PC-9 (cell line): ENCODE results near the gene POLR2A. TPM values are rescaled to one million over a fixed set of nuclear protein-coding genes. Genes with fewer than 3 reads are reported as not detected.

ENCODE experiments used
- BruUV-seq: library from RNA; stranded (reverse); fragments of 400-500 nt; replicated peaks from 2 replicates; lab custom pipeline; 2021; lab: Mats Ljungman, UMichigan
- CTCF ChIA-PET: fragments of 300-600 bp; sonication (Branson Sonifier 250); formaldehyde crosslinking; loops from one replicate; lab custom pipeline; 2022; ENCODE audit warnings: antibody characterized with exemption; lab: Charles Lee
- POLR2A ChIA-PET: fragments of 300-600 bp; sonication (Branson Sonifier 250); formaldehyde crosslinking; loops from one replicate; lab custom pipeline; 2022; ENCODE audit warnings: antibody characterized with exemption; ENCODE audit not compliant: unreplicated experiment; lab: Charles Lee
- DNase-seq, 2 experiments: peaks; one replicate each; pipeline versions ENCODE4 v3.0.0 to v3.0.0-alpha.2; 2015 to 2022; ENCODE audit warnings: mixed read lengths in 1 of 2
- H2AFZ ChIP-seq: fragments of 200-600 bp; sonication (generic); 2 replicates; pipeline ENCODE4 v1.8.1; 2017; ENCODE audit warnings: antibody characterized with exemption
- H3F3A ChIP-seq: fragments of 200-600 bp; sonication (generic); 2 replicates; pipeline ENCODE4 v1.8.1; 2017; ENCODE audit warnings: antibody characterized with exemption, mild to moderate bottlenecking, low read depth; ENCODE audit not compliant: insufficient read depth
- H3K27ac ChIP-seq: fragments of 200-600 bp; sonication (generic); 2 replicates; pipeline ENCODE4 v1.6.1; 2016; ENCODE audit warnings: mixed run types
- H3K27me3 ChIP-seq: fragments of 200-600 bp; sonication (generic); 2 replicates; pipeline ENCODE4 v1.6.1; 2016; ENCODE audit warnings: low read depth, mixed run types; ENCODE audit not compliant: insufficient read depth
- H3K36me3 ChIP-seq: fragments of 200-600 bp; sonication (generic); 2 replicates; pipeline ENCODE4 v1.6.1; 2016; ENCODE audit warnings: low read depth, mixed run types
- H3K4me1 ChIP-seq: fragments of 200-600 bp; sonication (generic); replicated peaks from 2 replicates; pipeline ENCODE4 v1.6.1; 2016; ENCODE audit warnings: mixed run types; ENCODE audit not compliant: insufficient read depth
- H3K4me2 ChIP-seq: fragments of 200-600 bp; sonication (generic); 2 replicates; pipeline ENCODE4 v1.6.1; 2017; ENCODE audit warnings: mixed run types
- H3K4me3 ChIP-seq: fragments of 200-600 bp; sonication (generic); 2 replicates; pipeline ENCODE4 v1.6.1; 2016; ENCODE audit warnings: mixed run types
- H3K79me2 ChIP-seq: fragments of 200-600 bp; sonication (generic); 2 replicates; pipeline ENCODE4 v1.6.1; 2017; ENCODE audit warnings: low read depth, mixed run types
- H3K9me2 ChIP-seq: fragments of 200-600 bp; sonication (generic); 2 replicates; pipeline ENCODE4 v1.8.1; 2017; ENCODE audit warnings: mild to moderate bottlenecking; ENCODE audit not compliant: insufficient read depth
- H3K9me3 ChIP-seq: fragments of 200-600 bp; sonication (generic); 2 replicates; pipeline ENCODE4 v1.8.1; 2016; ENCODE audit warnings: low read depth; ENCODE audit not compliant: insufficient read depth
- H4K20me1 ChIP-seq: fragments of 200-600 bp; sonication (generic); 2 replicates; pipeline ENCODE4 v1.8.1; 2017; ENCODE audit not compliant: insufficient read depth
- CTCF ChIP-seq: fragments of 200-600 bp; sonication (generic); conservative IDR thresholded peaks from 2 replicates; pipeline ENCODE4 v1.6.1; 2017; ENCODE audit warnings: mixed run types, antibody characterized with exemption, mild to moderate bottlenecking, moderate library complexity
- EZH2 ChIP-seq: fragments of 200-600 bp; sonication (generic); IDR thresholded peaks from 2 replicates; pipeline ENCODE4 v1.8.0; 2017; ENCODE audit warnings: antibody characterized with exemption, low read depth
- intact Hi-C: fragments of 100-400 bp; cut with micrococcal nuclease; formaldehyde crosslinking; loops from one replicate; pipeline ENCODE4 v1.10.0; 2022; ENCODE audit not compliant: unreplicated experiment
- total RNA-seq: library from RNA; stranded (reverse); gene quantifications from 2 replicates; pipeline ENCODE4 v1.2.3, GENCODE V29; 2021

Gene POLR2A
- total RNA-seq, 1 experiment from 2014 or later: 149 TPM

- H3K27ac ChIP-seq: peak overlapping the region; percentile 32; the same call in 1 of the 2 replicates
- no peaks in the 10 kb centered on the region for H3K36me3 ChIP-seq
- H3K27me3 ChIP-seq: no peaks in the 10 kb centered on the region
- no peaks in the 10 kb centered on the region for H3K9me2 ChIP-seq
- no peaks in the 10 kb centered on the region for H4K20me1 ChIP-seq
- peaks cover 37% of the 10 kb centered on the region for H3K4me1 ChIP-seq
- BruUV-seq: TSS peak; percentile 3
- peaks cover 14% of the 10 kb centered on the region; the same call in 1 of the 2 replicates for H3F3A ChIP-seq
- peaks cover 58% of the 10 kb centered on the region for H3K79me2 ChIP-seq
- H3K4me3 ChIP-seq: no peak overlapping the region
- peak overlapping the region; percentile 21 for H3K4me2 ChIP-seq
- ChIA-PET POLR2A (interaction anchor here (0.6 kb wide), 2 partner anchors 99 to 145 kb away, joined by 6 to 11 read pairs; no protein-coding TSS in a partner anchor), CTCF (interaction anchor here (1.0 kb wide), 1 partner anchor 22 kb away, joined by 4 read pairs; no protein-coding TSS in a partner anchor)
- intact Hi-C loops: loop anchor here (2.0 kb wide), 1 partner anchor 32 kb away; the partner anchor contains the start of gene CHRNB1
- DNase-seq: peak; percentile 56 to 58
- TF ChIP-seq EZH2: no peak
- no peak for TF ChIP-seq CTCF
- no peaks in the 10 kb centered on the region for H3K9me3 ChIP-seq
- H2AFZ ChIP-seq: no peak overlapping the region
Observed at GRCh38 chr17:7476494-7476893, 7.7 kb upstream of the POLR2A start.

GRCh38 chr17:7476951-7477350 is 7.2 kb upstream of the POLR2A start:
- H3K79me2 ChIP-seq: peaks cover 58% of the 10 kb centered on the region
- DNase-seq: no peak
- no peak overlapping the region for H3K27ac ChIP-seq
- no TSS peak for BruUV-seq
- H3K9me3 ChIP-seq: no peaks in the 10 kb centered on the region
- H3K9me2 ChIP-seq: no peaks in the 10 kb centered on the region
- peaks cover 37% of the 10 kb centered on the region for H3K4me1 ChIP-seq
- intact Hi-C loops: loop anchor here (2.0 kb wide), 1 partner anchor 32 kb away; the partner anchor contains the start of gene CHRNB1
- H3K27me3 ChIP-seq: no peaks in the 10 kb centered on the region
- ChIA-PET CTCF (no interaction called here), POLR2A (no interaction called here)
- TF ChIP-seq CTCF: no peak
- no peak for TF ChIP-seq EZH2
- no peaks in the 10 kb centered on the region for H3K36me3 ChIP-seq
- H3F3A ChIP-seq: peaks cover 14% of the 10 kb centered on the region; the same call in 1 of the 2 replicates
- H3K4me2 ChIP-seq: peak overlapping the region; percentile 21
- no peaks in the 10 kb centered on the region for H4K20me1 ChIP-seq
- no peak overlapping the region for H3K4me3 ChIP-seq
- no peak overlapping the region for H2AFZ ChIP-seq

- DNase-seq: peak in 1 of 2 experiments; percentile 74
- H3K36me3 ChIP-seq: no peaks in the 10 kb centered on the region
- no peak overlapping the region for H2AFZ ChIP-seq
- CTCF ChIA-PET: no interaction called here
- H3K9me3 ChIP-seq: no peaks in the 10 kb centered on the region
- H4K20me1 ChIP-seq: no peaks in the 10 kb centered on the region
- POLR2A ChIA-PET: interaction anchor here (0.6 to 0.7 kb wide), 3 partner anchors 10 to 257 kb away, joined by 3 to 11 read pairs (median 7); no protein-coding TSS in a partner anchor
- peak overlapping the region; percentile 78 for H3K4me2 ChIP-seq
- H3K79me2 ChIP-seq: peaks cover 58% of the 10 kb centered on the region
- peaks cover 14% of the 10 kb centered on the region; the same call in 1 of the 2 replicates for H3F3A ChIP-seq
- no peak overlapping the region for H3K4me3 ChIP-seq
- TF ChIP-seq EZH2 (no peak), CTCF (no peak)
- H3K27ac ChIP-seq: no peak overlapping the region
- BruUV-seq: no TSS peak
- no peaks in the 10 kb centered on the region for H3K9me2 ChIP-seq
- peaks cover 37% of the 10 kb centered on the region for H3K4me1 ChIP-seq
- intact Hi-C loops: loop anchor here (2.0 kb wide), 1 partner anchor 33 kb away; the partner anchor contains the start of gene CHRNB1
- no peaks in the 10 kb centered on the region for H3K27me3 ChIP-seq
Observed at GRCh38 chr17:7477392-7478275, 6.5 kb upstream of the POLR2A start.
